GM12801 (cell line): ENCODE results near the gene SUV39H2.

Experiments
- CTCF ChIP-seq: IDR thresholded peaks from one replicate; pipeline ENCODE4 v1.5.1; 2011; ENCODE audit warnings: control low read depth; ENCODE audit not compliant: insufficient read length; ENCODE audit errors: extremely low read depth

SUV39H2 gene

GRCh38 chr10:14906765-14907164 is 28.1 kb downstream of the SUV39H2 start:
- TF ChIP-seq CTCF = no peak

- no peak for TF ChIP-seq CTCF
Observed at GRCh38 chr10:14909101-14909500, 30.4 kb downstream of the SUV39H2 start.

- TF ChIP-seq CTCF = no peak
Observed at GRCh38 chr10:14910953-14911352, 32.3 kb downstream of the SUV39H2 start.

GRCh38 chr10:14911801-14912200 is 33.1 kb downstream of the SUV39H2 start:
- no peak for TF ChIP-seq CTCF

- no peak for TF ChIP-seq CTCF
Observed at GRCh38 chr10:14916600-14916999, 37.9 kb downstream of the SUV39H2 start.

DNA sequence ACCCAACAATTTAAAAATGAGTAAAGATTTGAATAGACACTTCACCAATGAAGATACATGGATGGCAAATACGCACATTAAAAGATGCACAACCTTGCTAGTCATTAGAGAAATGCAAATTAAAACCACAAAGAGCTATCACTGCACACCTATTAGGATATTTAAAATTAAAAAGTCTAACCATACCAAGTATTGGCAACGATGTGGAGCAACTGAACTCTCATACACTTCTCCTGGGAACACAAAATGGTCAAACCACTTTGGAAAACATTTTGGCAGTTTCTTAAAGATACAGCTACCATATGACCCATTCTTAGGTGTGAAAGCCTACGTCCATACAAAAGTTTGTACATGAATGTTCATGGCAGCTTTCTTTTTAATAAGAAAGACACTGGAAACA is 39.2 kb downstream of the SUV39H2 start:
- no peak for TF ChIP-seq CTCF

DNA sequence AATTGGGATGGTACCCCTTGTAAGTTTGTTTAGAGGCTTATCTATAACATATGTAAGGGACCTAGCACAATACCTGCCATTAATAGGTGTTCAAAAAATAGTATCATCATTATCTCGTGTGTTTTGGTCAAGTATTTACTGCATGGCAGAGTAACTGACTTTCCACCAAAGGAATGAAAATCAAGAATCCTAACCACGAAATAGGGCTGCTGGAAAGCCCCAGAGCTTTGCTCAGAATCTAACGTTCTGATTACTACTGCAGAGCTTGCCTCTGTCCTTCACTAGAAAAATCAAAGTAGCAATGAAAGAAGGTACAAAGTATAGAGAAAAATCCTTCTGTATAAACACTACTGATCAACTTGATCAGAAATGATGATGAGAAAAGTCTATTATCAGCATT is 40.3 kb downstream of the SUV39H2 start:
- no peak for TF ChIP-seq CTCF

GRCh38 chr10:14924013-14924412 is 45.3 kb downstream of the SUV39H2 start:
- TF ChIP-seq CTCF = no peak
